SK-N-MC (cell line): ENCODE measurements around the gene CIRBP.
"Not testable (repeated sequence)": the region's sequence is repeated elsewhere in the genome, so short reads cannot be mapped to it uniquely, and the experiment has no call there.

Source experiments
- DNase-seq: peaks from one replicate; pipeline ENCODE4 v3.0.0-alpha.2; 2011; ENCODE audit warnings: low read depth, low spot score
- H3K27ac ChIP-seq: fragments of 200-600 bp; sonication (generic); 2 replicates; pipeline ENCODE4 v1.5.1; 2016; ENCODE audit warnings: mixed run types
- H3K36me3 ChIP-seq: fragments of 200-600 bp; sonication (generic); 2 replicates; pipeline ENCODE4 v1.6.1; 2017; ENCODE audit warnings: antibody characterized with exemption, low read length, mixed read lengths; ENCODE audit not compliant: insufficient read depth
- H3K4me3 ChIP-seq: fragments of 200-600 bp; sonication (generic); 2 replicates; pipeline ENCODE4 v1.5.1; 2016
- H3K9ac ChIP-seq: fragments of 200-600 bp; sonication (generic); 2 replicates; pipeline ENCODE4 v1.8.0; 2017; ENCODE audit warnings: mixed run types, mixed read lengths; ENCODE audit not compliant: insufficient read length
- H3K9me3 ChIP-seq: fragments of 200-600 bp; sonication (generic); 2 replicates; pipeline ENCODE4 v1.6.1; 2017; ENCODE audit warnings: low read depth, mild to moderate bottlenecking, antibody characterized with exemption, low read length, moderate library complexity, mixed read lengths
- EZH2 ChIP-seq: fragments of 200-600 bp; sonication (generic); IDR thresholded peaks from one replicate; pipeline ENCODE4 v1.6.1; 2017; ENCODE audit warnings: antibody characterized with exemption
- FOXP2 ChIP-seq: optimal IDR thresholded peaks from 2 replicates; pipeline ENCODE3; 2011; ENCODE audit warnings: mild to moderate bottlenecking, moderate library complexity; ENCODE audit not compliant: insufficient read depth; ENCODE audit errors: extremely low read length, control extremely low read depth
- POLR2AphosphoS5 ChIP-seq: IDR thresholded peaks from 2 replicates; pipeline ENCODE4 v1.6.1; 2012; ENCODE audit warnings: mild to moderate bottlenecking, low read depth, low read length, borderline replicate concordance

CIRBP gene

GRCh38 chr19:1317274-1318003 is 48.3 kb downstream of the CIRBP start:
- no peak overlapping the region for H3K4me3 ChIP-seq
- H3K36me3 ChIP-seq, result no peaks in the 10 kb centered on the region
- no peaks in the 10 kb centered on the region for H3K9me3 ChIP-seq
- no peak for DNase-seq
- H3K9ac ChIP-seq, result no peak overlapping the region
- no peak overlapping the region for H3K27ac ChIP-seq
- TF ChIP-seq FOXP2, result no peak
- TF ChIP-seq EZH2, result no peak
- TF ChIP-seq POLR2AphosphoS5, result no peak

- Histone ChIP-seq H3K9ac (no peak overlapping the region), H3K36me3 (no peaks in the 10 kb centered on the region), H3K4me3 (no peak overlapping the region), H3K27ac (no peak overlapping the region), H3K9me3 (no peaks in the 10 kb centered on the region)
- no peak for DNase-seq
- no peak for TF ChIP-seq POLR2AphosphoS5
- TF ChIP-seq EZH2, result no peak
- TF ChIP-seq FOXP2, result no peak
These were observed 49.7 kb downstream of the CIRBP start for GRCh38 chr19:1318678-1319471.

- not testable (repeated sequence) for H3K27ac ChIP-seq
These were observed 51.1 kb downstream of the CIRBP start for GRCh38 chr19:1320282-1320650.

GRCh38 chr19:1321539-1321938 is 52.4 kb downstream of the CIRBP start:
- no peak for DNase-seq
- no peaks in the 10 kb centered on the region for H3K36me3 ChIP-seq
- TF ChIP-seq FOXP2 (no peak), POLR2AphosphoS5 (no peak)
- no peak overlapping the region for H3K27ac ChIP-seq
- no peak overlapping the region for H3K9ac ChIP-seq
- H3K4me3 ChIP-seq, result no peak overlapping the region
- H3K9me3 ChIP-seq, result no peaks in the 10 kb centered on the region

More at GRCh38 chr19:1320282-1320650, 51.1 kb downstream of the CIRBP start:
- H3K9ac ChIP-seq, DNase-seq, H3K9me3 ChIP-seq, H3K36me3 ChIP-seq, H3K4me3 ChIP-seq: not testable (repeated sequence)

GRCh38 chr19:1322198-1322981 is 53.3 kb downstream of the CIRBP start:
- Histone ChIP-seq H3K9me3 (no peaks in the 10 kb centered on the region), H3K4me3 (no peak overlapping the region), H3K27ac (no peak overlapping the region), H3K9ac (no peak overlapping the region), H3K36me3 (no peaks in the 10 kb centered on the region)
- no peak for DNase-seq
- no peak for TF ChIP-seq EZH2
- no peak for TF ChIP-seq POLR2AphosphoS5
- no peak for TF ChIP-seq FOXP2

- no peak overlapping the region for H3K9ac ChIP-seq
- H3K9me3 ChIP-seq, result no peaks in the 10 kb centered on the region
- no peaks in the 10 kb centered on the region for H3K36me3 ChIP-seq
- no peak overlapping the region for H3K27ac ChIP-seq
- DNase-seq, result no peak
- H3K4me3 ChIP-seq, result no peak overlapping the region
- TF ChIP-seq POLR2AphosphoS5 (no peak), FOXP2 (no peak), EZH2 (no peak)
These were observed 55.2 kb downstream of the CIRBP start for GRCh38 chr19:1324249-1324805.
